HEK293T (cell line): ENCODE results near the gene FAM78A.

Experiments used
- CTCF ChIA-PET: fragments of 350-600 bp; formaldehyde crosslinking; extraction: SDS; loops from one replicate; lab custom pipeline; 2021; ENCODE audit warnings: antibody characterized with exemption, inconsistent platforms; lab: Yijun Ruan, JAX
- POLR2A ChIA-PET: fragments of 350-600 bp; formaldehyde crosslinking; extraction: SDS; loops from one replicate; lab custom pipeline; 2020; ENCODE audit warnings: antibody characterized with exemption, inconsistent platforms; lab: Yijun Ruan, JAX
- DNase-seq: peaks from one replicate; pipeline ENCODE4 v3.0.0; 2012; ENCODE audit warnings: mixed read lengths; ENCODE audit errors: extremely low spot score
- ARNT ChIP-seq: fragments of 450-650 bp; IDR thresholded peaks from 2 replicates; pipeline ENCODE4 v1.6.1; 2017; ENCODE audit warnings: mild to moderate bottlenecking
- BHLHE40 ChIP-seq: fragments of 450-650 bp; IDR thresholded peaks from 2 replicates; pipeline ENCODE4 v1.6.1; 2016; ENCODE audit warnings: mild to moderate bottlenecking, moderate library complexity, borderline replicate concordance
- CTBP1 ChIP-seq: fragments of 450-650 bp; IDR thresholded peaks from 2 replicates; pipeline ENCODE4 v1.6.1; 2016; ENCODE audit warnings: borderline replicate concordance
- ELF4 ChIP-seq: fragments of 450-650 bp; IDR thresholded peaks from 2 replicates; pipeline ENCODE4 v1.6.1; 2017; ENCODE audit warnings: antibody characterized with exemption
- FOXA1 ChIP-seq: fragments of 450-650 bp; IDR thresholded peaks from 2 replicates; pipeline ENCODE4 v1.6.1; 2016; ENCODE audit warnings: mild to moderate bottlenecking
- FOXK2 ChIP-seq: fragments of 450-650 bp; IDR thresholded peaks from 2 replicates; pipeline ENCODE4 v1.6.1; 2016; ENCODE audit warnings: mild to moderate bottlenecking
- FOXM1 ChIP-seq: fragments of 450-650 bp; IDR thresholded peaks from 2 replicates; pipeline ENCODE4 v1.6.1; 2017; ENCODE audit warnings: mild to moderate bottlenecking, borderline replicate concordance
- HDGF ChIP-seq: fragments of 450-650 bp; IDR thresholded peaks from 2 replicates; pipeline ENCODE4 v1.6.1; 2017; ENCODE audit warnings: antibody characterized with exemption, borderline replicate concordance
- L3MBTL2 ChIP-seq: fragments of 450-650 bp; conservative IDR thresholded peaks from 2 replicates; pipeline ENCODE4 v1.6.1; 2016; ENCODE audit warnings: mild to moderate bottlenecking
- LEF1 ChIP-seq: fragments of 450-650 bp; IDR thresholded peaks from 2 replicates; pipeline ENCODE4 v1.6.1; 2017; ENCODE audit warnings: mild to moderate bottlenecking, borderline replicate concordance
- NFRKB ChIP-seq: fragments of 450-650 bp; IDR thresholded peaks from 2 replicates; pipeline ENCODE4 v1.6.1; 2016; ENCODE audit warnings: mild to moderate bottlenecking, moderate library complexity
- SP1 ChIP-seq: fragments of 450-650 bp; IDR thresholded peaks from 2 replicates; pipeline ENCODE4 v1.6.1; 2017
- SUZ12 ChIP-seq: fragments of 450-650 bp; IDR thresholded peaks from 2 replicates; pipeline ENCODE4 v1.6.1; 2016; ENCODE audit warnings: mild to moderate bottlenecking
- TARDBP ChIP-seq: fragments of 450-650 bp; IDR thresholded peaks from 2 replicates; pipeline ENCODE4 v1.6.1; 2016
- ZNF384 ChIP-seq: fragments of 450-650 bp; IDR thresholded peaks from 2 replicates; pipeline ENCODE4 v1.6.1; 2016
- TF ChIP-seq, protein P1 (sequence below): fragments of 450-650 bp; IDR thresholded peaks from 2 replicates; pipeline ENCODE4 v1.6.1; 2016

The FAM78A gene

DNA sequence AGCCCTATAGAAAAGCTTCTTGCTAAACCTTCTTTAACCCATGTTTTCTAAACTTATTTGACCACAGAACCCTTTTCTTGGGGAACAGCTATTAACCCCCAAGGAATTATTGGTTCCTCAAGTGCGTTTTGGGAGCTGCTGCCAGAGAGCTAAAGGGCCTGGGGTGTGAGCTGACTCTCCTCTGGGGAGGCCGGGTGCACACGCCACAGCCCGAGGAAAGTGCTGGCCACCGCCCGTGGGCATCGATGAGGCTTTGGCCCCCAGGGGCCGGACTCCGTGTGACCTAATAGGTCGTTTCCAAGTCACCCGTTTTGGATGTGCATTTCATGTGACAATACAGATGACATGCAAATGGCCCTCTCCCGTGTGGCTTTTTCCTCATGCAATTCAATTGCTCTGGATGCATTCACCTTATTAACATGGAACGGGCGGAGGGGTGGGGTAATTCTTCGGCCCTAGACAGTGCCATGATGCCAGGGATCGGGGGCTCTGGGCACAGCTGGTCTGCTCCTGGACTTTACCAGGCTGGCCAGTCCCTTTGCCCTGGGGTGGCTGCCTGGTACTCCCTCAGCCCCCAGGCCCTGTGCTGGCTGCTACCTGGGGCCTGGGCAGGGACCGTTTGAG lies 32.7 kb upstream of the FAM78A start:
- CTCF ChIA-PET, result no interaction called here
- DNase-seq, result no peak
- POLR2A ChIA-PET, result no interaction called here
- TF ChIP-seq LEF1 (no peak), L3MBTL2 (no peak), NFRKB (no peak), BHLHE40 (no peak), TARDBP (no peak), CTBP1 (no peak), FOXK2 (no peak), ELF4 (no peak), ARNT (no peak), HDGF (no peak), FOXM1 (no peak)

DNA sequence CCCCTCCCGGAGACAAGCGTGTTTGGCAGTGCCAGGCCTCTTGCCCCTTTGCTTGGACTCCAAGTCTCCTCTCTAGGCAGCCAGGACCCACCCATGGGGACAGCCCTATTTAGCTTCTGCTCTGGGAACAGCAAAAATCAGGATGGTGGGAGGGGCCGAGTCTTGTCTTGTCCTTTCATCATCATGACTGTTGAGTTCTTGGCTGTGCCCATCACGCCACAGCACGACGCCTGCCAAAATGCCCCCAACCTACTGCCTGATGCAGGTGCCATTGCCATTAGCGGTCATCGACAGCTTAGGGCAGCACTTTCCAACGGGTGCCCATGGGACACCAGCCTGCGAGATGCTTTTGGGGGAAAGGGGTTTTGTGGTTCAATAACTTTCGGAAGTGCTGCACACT lies 32.1 kb upstream of the FAM78A start:
- TF ChIP-seq ELF4 (no peak), ARNT (no peak), FOXK2 (no peak), SP1 (no peak), HDGF (no peak), LEF1 (no peak), TARDBP (no peak), ZNF384 (no peak), CTBP1 (no peak), FOXM1 (no peak), FOXA1 (no peak), L3MBTL2 (no peak), SUZ12 (no peak), NFRKB (no peak)
- TF ChIP-seq, protein P1, sequence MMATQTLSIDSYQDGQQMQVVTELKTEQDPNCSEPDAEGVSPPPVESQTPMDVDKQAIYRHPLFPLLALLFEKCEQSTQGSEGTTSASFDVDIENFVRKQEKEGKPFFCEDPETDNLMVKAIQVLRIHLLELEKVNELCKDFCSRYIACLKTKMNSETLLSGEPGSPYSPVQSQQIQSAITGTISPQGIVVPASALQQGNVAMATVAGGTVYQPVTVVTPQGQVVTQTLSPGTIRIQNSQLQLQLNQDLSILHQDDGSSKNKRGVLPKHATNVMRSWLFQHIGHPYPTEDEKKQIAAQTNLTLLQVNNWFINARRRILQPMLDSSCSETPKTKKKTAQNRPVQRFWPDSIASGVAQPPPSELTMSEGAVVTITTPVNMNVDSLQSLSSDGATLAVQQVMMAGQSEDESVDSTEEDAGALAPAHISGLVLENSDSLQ, result no peak
- POLR2A ChIA-PET, result no interaction called here
- CTCF ChIA-PET, result no interaction called here
- no peak for DNase-seq

DNA sequence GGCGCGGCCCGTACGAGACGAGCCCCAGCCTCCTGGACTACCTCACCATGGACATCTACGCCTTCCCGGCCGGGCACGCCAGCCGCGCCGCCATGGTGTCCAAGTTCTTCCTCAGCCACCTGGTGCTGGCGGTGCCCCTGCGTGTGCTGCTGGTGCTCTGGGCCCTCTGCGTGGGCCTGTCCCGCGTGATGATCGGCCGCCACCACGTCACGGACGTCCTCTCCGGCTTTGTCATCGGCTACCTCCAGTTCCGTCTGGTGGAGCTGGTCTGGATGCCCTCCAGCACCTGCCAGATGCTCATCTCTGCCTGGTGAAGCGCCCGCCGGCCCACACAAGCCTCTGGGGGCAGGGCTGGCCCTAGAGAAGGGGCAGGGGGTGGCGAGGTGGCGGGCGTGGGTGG lies 31.7 kb upstream of the FAM78A start:
- DNase-seq, result no peak
- POLR2A ChIA-PET, result no interaction called here
- TF ChIP-seq ELF4 (no peak), TARDBP (no peak), FOXK2 (no peak), L3MBTL2 (no peak), FOXM1 (no peak), SP1 (no peak), BHLHE40 (no peak), ZNF384 (no peak), FOXA1 (no peak), SUZ12 (no peak), CTBP1 (no peak), NFRKB (no peak), ARNT (no peak), HDGF (no peak), LEF1 (no peak)
- TF ChIP-seq, protein P1, result no peak
- CTCF ChIA-PET, result no interaction called here

DNA sequence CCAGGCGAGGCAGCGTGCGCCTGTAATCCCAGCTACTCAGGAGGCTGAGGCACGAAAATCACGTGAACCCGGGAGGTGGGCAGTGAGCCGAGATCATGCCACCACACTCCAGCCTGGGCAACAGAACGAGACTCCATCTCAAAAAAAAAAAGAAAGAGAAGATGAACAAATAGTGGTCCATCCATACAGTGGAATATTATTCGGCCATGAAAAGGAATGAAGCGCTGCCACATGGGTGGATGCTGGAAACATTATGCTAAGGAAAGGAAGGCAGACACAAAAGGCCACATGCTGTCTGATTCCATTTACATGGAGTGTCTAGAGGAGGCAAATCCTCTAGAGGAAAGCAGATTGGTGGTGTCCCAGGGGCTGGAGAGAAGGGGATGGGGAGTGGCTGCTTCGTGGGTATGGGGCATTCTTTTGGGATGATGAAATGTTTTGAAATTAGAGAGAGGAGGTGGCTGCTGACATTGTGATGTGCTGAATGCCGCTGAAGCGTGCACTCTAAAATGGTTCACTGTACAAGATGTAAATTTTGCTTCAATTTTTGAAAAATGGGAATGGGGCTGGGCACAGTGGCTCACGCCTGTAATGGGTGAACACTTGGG lies 30.2 kb upstream of the FAM78A start:
- TF ChIP-seq ELF4 (no peak), HDGF (no peak), ZNF384 (no peak), SUZ12 (no peak), L3MBTL2 (no peak), ARNT (no peak), FOXA1 (no peak), FOXM1 (no peak), LEF1 (no peak), SP1 (no peak), NFRKB (no peak), BHLHE40 (no peak), FOXK2 (no peak), TARDBP (no peak), CTBP1 (no peak)
- TF ChIP-seq, protein P1, result no peak
- ChIA-PET POLR2A (no interaction called here), CTCF (no interaction called here)
- DNase-seq, result no peak

DNA sequence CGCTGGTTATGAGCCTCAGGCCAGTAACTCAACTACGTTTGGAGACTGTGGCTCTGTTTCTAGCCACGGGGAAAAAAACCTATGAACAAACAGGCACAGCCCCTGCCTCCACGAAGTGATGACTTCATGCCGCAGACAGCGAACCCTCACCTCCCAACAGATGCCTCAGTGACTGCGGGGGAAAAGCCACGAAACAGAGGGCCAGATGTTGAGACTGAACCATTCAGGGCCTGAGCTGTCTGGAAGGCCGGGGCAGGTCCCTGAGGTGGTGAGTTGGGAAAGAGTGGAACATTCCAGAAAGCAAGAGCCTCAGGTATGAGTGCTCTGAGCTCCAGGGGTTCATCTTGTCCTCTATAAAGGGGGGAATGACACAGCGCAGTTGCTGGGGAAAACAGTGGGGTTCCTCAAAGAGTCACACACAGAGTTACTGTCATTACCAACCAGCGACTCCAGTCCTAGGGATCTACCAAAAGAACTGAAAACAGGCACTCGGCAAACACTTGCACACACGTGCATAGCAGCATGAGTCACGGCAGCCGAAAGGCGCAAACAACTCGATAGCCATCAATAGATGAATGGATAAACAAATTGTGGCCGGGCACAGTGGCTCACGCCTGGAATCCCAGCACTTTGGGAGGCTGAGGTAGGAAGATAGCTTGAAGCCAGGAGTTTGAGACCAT lies 28.5 kb upstream of the FAM78A start:
- no peak for DNase-seq
- TF ChIP-seq BHLHE40 (no peak), SP1 (no peak), FOXM1 (no peak), HDGF (no peak)
- ChIA-PET CTCF (no interaction called here), POLR2A (no interaction called here)
